ENCODE measurements around the gene CXCL11.

DNA sequence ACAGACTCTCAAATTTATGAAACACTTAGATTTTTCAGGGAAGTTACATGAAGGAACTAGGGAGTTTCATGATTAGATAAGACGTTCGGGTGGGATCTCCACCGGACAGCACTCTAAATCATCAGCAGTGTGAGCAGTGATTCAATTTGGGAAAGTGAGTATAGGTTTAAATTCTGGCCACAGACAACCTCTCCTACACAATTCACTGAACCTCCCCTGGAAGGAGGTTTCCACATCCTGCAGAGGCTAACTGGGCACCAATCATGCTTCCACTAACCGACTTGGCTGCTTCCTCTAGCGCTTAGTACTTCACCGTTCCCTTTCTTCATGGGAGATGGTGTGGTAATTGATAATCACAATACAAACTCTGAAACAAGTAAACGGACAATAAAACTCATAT, 34.2 kb downstream of the CXCL11 start:
- TF ChIP-seq, protein P1, sequence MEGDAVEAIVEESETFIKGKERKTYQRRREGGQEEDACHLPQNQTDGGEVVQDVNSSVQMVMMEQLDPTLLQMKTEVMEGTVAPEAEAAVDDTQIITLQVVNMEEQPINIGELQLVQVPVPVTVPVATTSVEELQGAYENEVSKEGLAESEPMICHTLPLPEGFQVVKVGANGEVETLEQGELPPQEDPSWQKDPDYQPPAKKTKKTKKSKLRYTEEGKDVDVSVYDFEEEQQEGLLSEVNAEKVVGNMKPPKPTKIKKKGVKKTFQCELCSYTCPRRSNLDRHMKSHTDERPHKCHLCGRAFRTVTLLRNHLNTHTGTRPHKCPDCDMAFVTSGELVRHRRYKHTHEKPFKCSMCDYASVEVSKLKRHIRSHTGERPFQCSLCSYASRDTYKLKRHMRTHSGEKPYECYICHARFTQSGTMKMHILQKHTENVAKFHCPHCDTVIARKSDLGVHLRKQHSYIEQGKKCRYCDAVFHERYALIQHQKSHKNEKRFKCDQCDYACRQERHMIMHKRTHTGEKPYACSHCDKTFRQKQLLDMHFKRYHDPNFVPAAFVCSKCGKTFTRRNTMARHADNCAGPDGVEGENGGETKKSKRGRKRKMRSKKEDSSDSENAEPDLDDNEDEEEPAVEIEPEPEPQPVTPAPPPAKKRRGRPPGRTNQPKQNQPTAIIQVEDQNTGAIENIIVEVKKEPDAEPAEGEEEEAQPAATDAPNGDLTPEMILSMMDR (IDR thresholded peaks at IDR 0.05), result no peak
- no peak for TF ChIP-seq POLR2A (IDR thresholded peaks at IDR 0.05)

All from Peyer's patch (tissue), 4 donors.